ENCODE data around the gene SLC35D1.

- TF ChIP-seq YY1 (IDR thresholded peaks at IDR 0.05; ENCODE audit: insufficient read depth, insufficient read length) = no peak
- TF ChIP-seq ZNF274 (IDR thresholded peaks at IDR 0.05; ENCODE audit: low read depth, low read length) = no peak
These were observed 75.7 kb downstream of the SLC35D1 start for GRCh38 chr1:66978201-66978600.
